ENCODE results near the gene CRIP3.

GRCh38 chr6:43334466-43335095 is 26.0 kb upstream of the CRIP3 start:
- TF ChIP-seq POLR2A (IDR thresholded peaks at IDR 0.05; ENCODE audit: low read length) (no peak), GATA1 (IDR thresholded peaks at IDR 0.05; ENCODE audit: low read depth, low read length) (no peak)
